Measurements from ENCODE around the gene EEA1.

Gene EEA1

DNA sequence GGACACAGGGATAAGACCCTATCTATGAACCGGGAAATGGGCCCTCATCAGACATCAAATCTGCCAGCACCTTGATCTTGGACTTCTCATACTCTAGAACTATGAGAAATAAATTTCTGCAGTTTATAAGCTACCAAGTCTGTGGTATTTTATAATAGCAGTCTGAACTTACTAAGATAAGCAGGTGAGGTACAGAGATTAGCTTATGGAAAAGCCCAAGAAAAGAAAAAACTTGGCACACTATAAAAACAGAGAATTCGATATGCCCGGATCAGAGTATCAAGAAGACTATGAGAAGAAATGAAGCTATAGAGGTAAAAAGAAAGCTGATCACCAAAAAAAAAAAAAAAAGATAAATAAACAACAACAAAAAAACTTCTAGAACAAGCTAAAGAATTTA is 52.6 kb downstream of the EEA1 start:
- DNase-seq (ENCODE audit: low spot score in 2 of 2) (no peak), ATAC-seq (no peak)
- no peaks in the 10 kb centered on the region for H3K9me3 Mint-ChIP-seq
- H3K27ac Mint-ChIP-seq: no peak overlapping the region
- peaks cover 17% of the 10 kb centered on the region for H3K4me1 Mint-ChIP-seq
- peaks cover 17% of the 10 kb centered on the region for H3K36me3 Mint-ChIP-seq
- H3K4me3 Mint-ChIP-seq: no peak overlapping the region

DNA sequence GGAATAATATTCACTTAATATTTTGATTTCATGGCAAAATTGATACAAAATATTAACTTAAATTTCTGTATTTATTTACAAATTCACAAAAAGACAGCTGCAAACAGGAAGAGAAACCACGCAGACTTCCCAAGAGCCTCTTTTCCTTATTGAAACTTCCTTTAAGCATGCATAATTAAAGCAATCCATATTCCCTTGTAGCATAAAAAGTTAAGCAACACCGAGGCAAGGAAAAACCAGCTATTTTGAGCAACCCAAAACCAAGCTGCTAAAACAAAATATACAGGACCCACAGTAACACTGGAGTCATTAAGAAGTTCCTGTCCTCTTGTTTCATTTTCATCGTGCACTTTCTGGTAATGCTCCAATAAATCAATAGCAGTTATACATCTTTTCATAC is 58.0 kb downstream of the EEA1 start:
- H3K9me3 Mint-ChIP-seq: no peaks in the 10 kb centered on the region
- H3K4me1 Mint-ChIP-seq: peaks cover 6% of the 10 kb centered on the region
- H3K4me3 Mint-ChIP-seq: no peak overlapping the region
- H3K27ac Mint-ChIP-seq: no peak overlapping the region
- no peak for ATAC-seq
- H3K36me3 Mint-ChIP-seq: no peaks in the 10 kb centered on the region
- no peak for DNase-seq (ENCODE audit: low spot score in 2 of 2)

DNA sequence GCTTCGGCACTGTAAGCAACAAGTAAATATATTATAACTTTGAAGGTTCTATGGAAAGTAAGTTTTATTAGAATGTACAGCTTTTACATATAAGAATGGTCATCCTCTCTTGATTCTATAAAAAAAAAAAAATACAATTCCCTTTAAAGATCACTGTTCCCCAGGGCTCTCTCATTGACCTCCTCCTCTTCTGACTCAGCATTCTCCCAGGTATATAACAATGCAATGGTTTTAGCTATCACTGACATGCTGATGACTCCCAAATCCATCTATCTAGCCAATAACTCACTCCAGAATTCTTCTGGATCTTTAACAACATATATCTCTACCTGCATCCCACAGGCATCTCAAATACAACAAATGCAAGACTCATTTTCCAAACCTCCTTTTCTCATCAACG is 62.7 kb downstream of the EEA1 start:
- DNase-seq (ENCODE audit: low spot score in 2 of 2) (no peak), ATAC-seq (no peak)
- H3K27ac Mint-ChIP-seq: no peak overlapping the region
- H3K36me3 Mint-ChIP-seq: no peaks in the 10 kb centered on the region
- no peaks in the 10 kb centered on the region for H3K4me1 Mint-ChIP-seq
- H3K4me3 Mint-ChIP-seq: no peak overlapping the region
- H3K9me3 Mint-ChIP-seq: no peaks in the 10 kb centered on the region

DNA sequence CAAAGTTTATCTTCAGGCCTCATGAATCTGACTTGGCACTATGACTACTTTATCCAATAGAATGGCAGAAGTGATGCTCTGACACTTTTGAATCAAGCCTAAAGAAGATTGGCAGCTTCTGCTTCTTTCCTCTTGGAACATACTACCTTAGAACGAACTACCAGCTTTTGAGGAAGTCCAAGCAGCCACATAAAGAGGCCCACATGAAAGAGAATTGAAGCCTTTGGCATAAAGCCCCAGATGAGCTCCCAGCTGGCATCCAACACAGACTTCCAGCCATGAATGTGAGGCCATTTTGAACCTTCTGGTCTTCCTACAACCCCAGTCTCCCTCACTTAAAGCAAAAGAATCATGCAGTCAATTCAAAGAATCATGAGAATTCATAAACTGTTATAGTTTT is 65.8 kb downstream of the EEA1 start:
- H3K36me3 Mint-ChIP-seq: peaks cover 6% of the 10 kb centered on the region
- H3K9me3 Mint-ChIP-seq: no peaks in the 10 kb centered on the region
- H3K27ac Mint-ChIP-seq: no peak overlapping the region
- DNase-seq (ENCODE audit: low spot score in 2 of 2) (no peak), ATAC-seq (no peak)
- no peak overlapping the region for H3K4me3 Mint-ChIP-seq
- H3K4me1 Mint-ChIP-seq: no peaks in the 10 kb centered on the region

DNA sequence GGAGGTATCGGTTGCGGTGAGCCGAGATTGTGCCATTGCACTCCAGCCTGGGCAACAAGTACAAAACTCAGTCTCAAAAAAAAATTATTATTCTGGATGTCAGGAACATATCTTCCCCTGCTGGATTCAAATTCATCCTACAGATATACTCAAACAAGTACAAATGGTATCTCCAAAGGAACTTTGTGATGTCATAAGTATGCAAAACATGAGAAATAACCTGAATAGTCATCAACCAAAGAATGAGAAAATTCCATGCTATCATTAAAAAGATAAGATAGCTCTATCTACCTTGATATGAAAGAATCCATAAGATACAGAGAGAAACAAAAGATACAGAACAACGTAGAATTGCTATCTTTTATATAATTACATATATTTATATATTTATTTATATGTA is 67.7 kb downstream of the EEA1 start:
- no peak for ATAC-seq
- H3K4me3 Mint-ChIP-seq: no peak overlapping the region
- H3K27ac Mint-ChIP-seq: no peak overlapping the region
- DNase-seq (ENCODE audit: low spot score in 2 of 2): no peak
- peaks cover 13% of the 10 kb centered on the region for H3K36me3 Mint-ChIP-seq
- no peaks in the 10 kb centered on the region for H3K4me1 Mint-ChIP-seq
- H3K9me3 Mint-ChIP-seq: no peaks in the 10 kb centered on the region

DNA sequence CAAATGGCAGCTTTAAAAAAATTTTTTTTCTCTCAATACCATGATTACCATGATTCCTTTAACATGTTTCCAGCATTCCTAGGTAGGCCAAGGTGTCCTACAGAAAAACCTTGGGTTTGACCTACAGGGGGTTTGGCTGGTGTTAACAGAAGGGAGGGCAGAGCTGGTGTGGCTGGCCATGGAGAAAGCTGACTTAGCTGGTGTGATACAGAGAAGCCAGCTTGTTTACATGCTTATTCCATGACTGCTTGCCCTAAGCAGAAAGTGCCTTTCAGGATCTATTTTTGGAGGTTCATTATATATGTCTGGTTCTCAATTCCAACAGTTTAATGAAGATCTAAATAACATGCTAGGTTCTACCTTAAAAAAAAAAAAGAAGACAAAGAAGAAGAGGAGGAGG is 68.6 kb downstream of the EEA1 start:
- H3K27ac Mint-ChIP-seq: no peak overlapping the region
- H3K4me1 Mint-ChIP-seq: no peaks in the 10 kb centered on the region
- no peak for ATAC-seq
- no peak for DNase-seq (ENCODE audit: low spot score in 2 of 2)
- H3K9me3 Mint-ChIP-seq: no peaks in the 10 kb centered on the region
- peaks cover 13% of the 10 kb centered on the region for H3K36me3 Mint-ChIP-seq
- H3K4me3 Mint-ChIP-seq: no peak overlapping the region

DNA sequence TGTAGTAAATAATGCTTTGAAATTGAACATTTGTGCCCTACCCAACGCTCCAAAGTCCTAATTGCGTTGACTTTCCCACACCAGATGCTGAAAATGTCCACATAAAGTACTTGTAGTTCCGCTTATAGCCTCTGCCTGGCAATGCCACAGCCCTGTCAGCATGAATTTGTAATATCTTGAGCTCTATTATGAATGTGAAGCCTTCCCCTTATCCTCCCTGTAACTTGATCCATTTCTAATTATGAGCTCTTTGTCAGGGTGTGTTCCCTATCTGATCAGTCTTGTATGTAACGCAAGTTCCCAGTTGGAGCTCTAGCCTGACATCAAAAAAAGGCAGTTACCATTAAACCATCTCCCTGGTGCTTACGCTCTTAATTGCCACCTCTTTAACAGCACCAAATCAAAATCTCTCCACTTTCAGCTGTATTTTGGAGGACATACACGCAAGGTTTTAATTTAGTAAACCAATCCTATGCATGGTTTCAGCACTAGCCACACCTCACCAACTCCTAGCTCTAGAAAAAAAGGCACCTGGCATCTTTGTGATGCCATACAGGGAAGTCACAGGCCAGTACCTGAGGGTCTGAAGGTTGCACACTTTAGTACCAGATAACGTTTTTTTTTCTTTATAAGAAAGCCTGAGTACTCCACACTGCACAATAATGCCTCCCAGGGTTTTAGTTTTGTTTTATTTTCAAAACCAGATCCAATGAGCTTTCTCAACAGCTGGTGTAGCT is 69.3 kb downstream of the EEA1 start:
- Mint-ChIP-seq H3K4me3 (no peak overlapping the region), H3K4me1 (no peaks in the 10 kb centered on the region), H3K36me3 (peaks cover 18% of the 10 kb centered on the region), H3K9me3 (no peaks in the 10 kb centered on the region), H3K27ac (no peak overlapping the region)
- DNase-seq (ENCODE audit: low spot score in 2 of 2): no peak
- no peak for ATAC-seq

DNA sequence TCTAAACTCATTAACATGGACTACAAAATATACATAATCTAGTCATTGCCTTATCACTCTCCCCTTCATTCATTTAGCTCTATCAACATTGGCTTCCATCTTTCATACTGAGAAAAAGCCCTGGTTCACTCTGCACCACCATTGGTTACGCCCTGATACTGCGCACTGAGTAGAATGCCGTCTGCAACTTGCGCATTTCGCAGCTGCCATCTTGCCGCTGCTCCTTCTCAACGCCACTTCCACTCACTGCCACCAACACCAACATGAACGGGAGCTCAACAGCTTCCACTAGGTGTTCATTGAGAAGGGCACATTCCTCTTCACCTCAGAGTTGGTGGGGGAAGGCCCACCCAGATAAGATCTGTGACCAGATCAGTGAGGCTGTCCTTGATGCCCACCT is 71.3 kb downstream of the EEA1 start:
- DNase-seq (ENCODE audit: low spot score in 2 of 2): no peak
- no peak overlapping the region for H3K27ac Mint-ChIP-seq
- no peak overlapping the region for H3K4me3 Mint-ChIP-seq
- peaks cover 29% of the 10 kb centered on the region for H3K36me3 Mint-ChIP-seq
- H3K9me3 Mint-ChIP-seq: no peaks in the 10 kb centered on the region
- no peaks in the 10 kb centered on the region for H3K4me1 Mint-ChIP-seq
- ATAC-seq: no peak

DNA sequence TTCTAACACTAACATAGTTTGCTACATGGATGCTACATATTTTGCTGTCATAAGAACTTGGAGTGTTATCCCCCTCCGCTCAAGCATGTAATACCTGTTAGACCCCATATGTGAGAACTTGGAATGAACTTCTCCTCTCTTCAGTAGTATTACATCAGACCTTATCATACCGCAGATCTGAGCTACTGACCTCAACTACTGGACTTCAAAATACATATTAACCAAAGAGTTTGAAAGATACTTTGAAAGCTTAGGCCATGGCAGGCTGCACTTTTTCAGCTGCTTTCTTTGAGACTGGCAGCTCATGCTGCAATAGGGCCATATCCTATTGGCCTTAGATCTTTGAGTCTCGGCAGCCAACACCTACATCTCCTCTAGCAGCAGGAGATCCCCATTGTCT is 74.8 kb downstream of the EEA1 start:
- no peak overlapping the region for H3K27ac Mint-ChIP-seq
- H3K4me3 Mint-ChIP-seq: no peak overlapping the region
- peaks cover 52% of the 10 kb centered on the region for H3K36me3 Mint-ChIP-seq

DNA sequence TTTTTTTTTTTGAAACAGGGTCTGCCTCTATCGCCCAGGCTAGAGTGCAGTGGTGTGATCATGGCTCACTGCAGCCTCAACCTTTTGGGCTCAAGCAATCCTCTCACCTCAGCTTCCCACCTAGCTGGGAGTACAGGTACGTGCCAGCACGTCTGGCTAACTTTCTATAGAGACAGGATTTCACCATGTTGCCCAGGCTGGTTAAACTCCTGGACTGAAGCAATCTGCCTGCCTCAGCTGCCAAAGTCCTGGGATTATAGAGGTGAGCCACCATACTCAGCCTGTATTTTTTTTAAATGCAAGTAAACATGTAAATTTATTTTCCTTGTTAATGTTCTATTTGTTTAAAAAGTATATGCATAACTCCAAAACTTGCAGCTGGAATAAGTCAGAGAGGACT is 80.4 kb downstream of the EEA1 start:
- DNase-seq (ENCODE audit: low spot score in 2 of 2) (no peak), ATAC-seq (no peak)
- no peaks in the 10 kb centered on the region for H3K9me3 Mint-ChIP-seq
- no peak overlapping the region for H3K4me3 Mint-ChIP-seq
- H3K27ac Mint-ChIP-seq: no peak overlapping the region
- H3K36me3 Mint-ChIP-seq: peaks cover 41% of the 10 kb centered on the region
- no peaks in the 10 kb centered on the region for H3K4me1 Mint-ChIP-seq

More for the DNA sequence above, 74.8 kb downstream of the EEA1 start:
- ATAC-seq: no peak
- H3K9me3 Mint-ChIP-seq: no peaks in the 10 kb centered on the region
- no peak for DNase-seq (ENCODE audit: low spot score in 2 of 2)
- H3K4me1 Mint-ChIP-seq: no peaks in the 10 kb centered on the region

DNA sequence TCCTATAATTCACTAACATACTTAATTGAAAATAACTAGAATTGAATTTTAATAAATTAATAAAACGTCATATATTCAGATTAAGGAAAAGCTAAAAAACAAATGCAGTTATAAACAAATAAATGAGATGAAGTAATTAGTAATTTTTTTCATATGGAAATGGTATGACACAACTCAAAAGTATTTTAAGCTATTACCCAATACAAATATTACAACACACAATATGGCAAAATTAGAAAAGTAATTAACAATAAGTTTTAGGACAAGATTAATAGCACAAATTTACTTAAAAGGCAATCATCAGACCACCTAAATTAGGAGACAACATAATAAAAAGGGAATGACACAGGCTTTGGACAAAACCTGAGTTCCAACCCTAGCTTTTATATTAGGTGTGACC is 81.7 kb downstream of the EEA1 start:
- Mint-ChIP-seq H3K9me3 (no peaks in the 10 kb centered on the region), H3K4me3 (no peak overlapping the region), H3K36me3 (peaks cover 36% of the 10 kb centered on the region), H3K27ac (no peak overlapping the region), H3K4me1 (no peaks in the 10 kb centered on the region)
- DNase-seq (ENCODE audit: low spot score in 2 of 2): no peak
- no peak for ATAC-seq

DNA sequence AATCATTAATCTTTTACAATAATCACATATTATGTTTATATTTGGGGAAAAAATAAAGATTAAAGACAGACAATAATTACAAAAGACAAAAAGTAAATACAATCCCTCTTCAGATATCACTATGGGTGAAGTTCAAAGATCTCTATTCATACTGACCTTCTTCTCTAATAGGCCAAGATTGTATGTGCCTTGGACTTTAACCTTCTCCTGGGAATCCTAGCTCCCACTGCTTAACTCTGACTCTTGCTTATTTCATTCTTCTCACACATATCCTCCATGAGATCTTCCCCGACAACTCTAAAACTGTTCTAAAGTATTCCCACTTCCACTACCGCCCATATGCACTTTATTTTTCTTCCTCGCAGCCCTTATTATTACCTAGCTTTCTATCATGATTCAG is 83.8 kb downstream of the EEA1 start:
- Mint-ChIP-seq H3K27ac (no peak overlapping the region), H3K9me3 (no peaks in the 10 kb centered on the region), H3K36me3 (peaks cover 28% of the 10 kb centered on the region), H3K4me1 (no peaks in the 10 kb centered on the region), H3K4me3 (no peak overlapping the region)
- ATAC-seq: no peak
- DNase-seq (ENCODE audit: low spot score in 2 of 2): no peak

DNA sequence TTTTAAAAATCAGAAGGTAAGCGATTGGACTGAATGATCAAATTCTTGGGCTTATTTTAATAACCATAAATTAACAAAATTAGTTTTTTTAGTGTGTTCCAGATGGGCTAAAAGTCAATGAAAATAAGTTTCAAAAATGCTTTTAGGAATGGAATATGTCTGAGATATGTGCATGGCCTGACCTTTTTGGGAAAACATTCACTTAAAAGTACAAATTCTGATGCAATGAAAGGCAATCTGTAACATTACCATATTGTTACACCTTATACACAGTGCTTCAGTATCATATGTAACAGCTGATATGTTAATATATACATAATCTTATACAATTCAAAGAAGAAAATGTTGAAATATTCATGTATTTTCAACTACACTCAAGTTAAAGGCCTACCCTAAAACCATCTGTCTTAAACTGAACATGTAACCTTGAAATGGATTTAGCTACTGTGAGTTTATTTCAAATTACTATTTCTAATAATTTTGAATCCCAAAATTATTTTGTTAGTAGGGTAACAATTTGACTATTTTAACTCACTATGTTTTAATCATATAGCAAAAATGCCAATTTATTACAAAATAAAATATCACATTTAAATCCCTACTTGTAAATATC is 84.8 kb downstream of the EEA1 start:
- H3K4me3 Mint-ChIP-seq: no peak overlapping the region
- DNase-seq (ENCODE audit: low spot score in 2 of 2) (no peak), ATAC-seq (no peak)
- no peaks in the 10 kb centered on the region for H3K4me1 Mint-ChIP-seq
- no peaks in the 10 kb centered on the region for H3K9me3 Mint-ChIP-seq
- H3K36me3 Mint-ChIP-seq: peaks cover 20% of the 10 kb centered on the region
- H3K27ac Mint-ChIP-seq: no peak overlapping the region

DNA sequence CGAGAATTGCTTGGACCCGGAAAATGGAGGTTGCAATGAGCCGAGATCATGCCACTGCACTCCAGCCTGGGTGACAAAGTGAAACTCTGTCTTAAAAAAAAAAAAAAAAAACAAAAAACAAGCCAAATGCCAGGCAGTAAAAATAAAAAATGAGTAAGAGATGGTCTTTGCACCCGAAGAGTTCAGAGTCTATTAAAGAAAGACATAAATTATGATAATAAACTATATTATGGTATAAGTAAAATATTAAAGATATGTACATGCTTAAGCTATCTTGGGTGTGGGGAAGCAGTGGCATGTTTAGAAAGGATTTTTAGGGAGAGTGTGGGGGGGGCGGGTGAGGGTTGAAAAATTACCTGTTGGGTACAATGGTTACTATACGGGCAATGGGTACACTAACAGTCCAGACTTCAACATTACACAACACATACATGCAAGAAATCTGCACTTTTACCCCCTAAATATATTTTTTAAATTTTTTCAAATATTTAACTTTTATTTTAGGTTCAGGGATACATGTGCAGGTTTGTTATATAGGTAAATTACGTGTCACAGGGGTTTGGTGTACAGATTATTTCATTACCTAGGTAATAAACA is 99.3 kb downstream of the EEA1 start:
- Mint-ChIP-seq H3K36me3 (peaks cover 45% of the 10 kb centered on the region), H3K9me3 (no peaks in the 10 kb centered on the region), H3K27ac (no peak overlapping the region), H3K4me1 (no peaks in the 10 kb centered on the region), H3K4me3 (no peak overlapping the region)
- ATAC-seq: no peak
- no peak for DNase-seq (ENCODE audit: low spot score in 2 of 2)

DNA sequence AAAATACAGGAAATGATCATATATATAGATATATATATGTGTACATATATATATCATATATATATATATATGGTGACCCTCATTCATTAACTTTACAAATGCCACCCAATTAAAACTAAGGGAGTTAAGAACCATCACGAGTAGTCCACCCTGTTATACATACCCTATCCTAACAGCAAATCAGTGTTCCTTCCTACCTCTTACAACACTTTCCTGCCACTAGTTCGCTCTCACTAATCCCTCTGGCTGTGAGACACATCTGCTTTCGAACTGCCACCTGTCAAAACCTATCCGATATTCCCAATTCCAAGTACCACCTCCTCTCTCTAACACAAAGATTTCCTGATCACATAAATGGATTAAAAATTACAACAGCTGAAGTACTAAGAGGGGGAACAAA is 100.5 kb downstream of the EEA1 start:
- no peaks in the 10 kb centered on the region for H3K4me1 Mint-ChIP-seq
- H3K9me3 Mint-ChIP-seq: no peaks in the 10 kb centered on the region
- peaks cover 45% of the 10 kb centered on the region for H3K36me3 Mint-ChIP-seq
- no peak overlapping the region for H3K27ac Mint-ChIP-seq
- no peak overlapping the region for H3K4me3 Mint-ChIP-seq
- DNase-seq (ENCODE audit: low spot score in 2 of 2) (no peak), ATAC-seq (no peak)

DNA sequence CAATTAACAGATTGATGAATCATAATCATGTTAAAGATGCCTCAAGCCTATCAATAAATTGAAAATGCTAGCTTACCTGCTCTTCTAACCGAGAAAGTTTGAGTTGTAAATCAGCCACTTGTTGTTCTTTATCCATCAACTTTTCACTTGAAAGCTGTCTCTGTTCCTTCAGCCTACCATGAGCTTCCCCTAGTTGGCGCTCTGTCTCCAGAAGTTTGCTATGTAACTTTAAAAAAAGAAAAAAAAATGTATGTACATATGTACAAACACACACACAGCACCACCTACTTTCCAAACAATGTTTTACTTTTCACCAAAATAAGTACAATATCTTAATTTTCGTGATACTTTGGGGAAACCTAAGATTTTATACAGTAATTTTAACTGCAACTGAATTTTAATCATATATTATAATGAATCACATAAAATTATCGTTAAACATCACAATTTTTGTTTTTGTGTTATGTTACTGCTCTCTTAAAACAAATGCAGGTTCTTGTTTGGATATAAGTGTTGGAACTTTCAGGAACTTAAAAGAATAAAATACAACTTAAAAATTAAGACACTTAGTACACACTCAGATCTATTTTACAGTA is 101.2 kb downstream of the EEA1 start:
- Mint-ChIP-seq H3K4me3 (no peak overlapping the region), H3K36me3 (peaks cover 45% of the 10 kb centered on the region), H3K4me1 (no peaks in the 10 kb centered on the region), H3K27ac (no peak overlapping the region), H3K9me3 (no peaks in the 10 kb centered on the region)
- DNase-seq (ENCODE audit: low spot score in 2 of 2) (no peak), ATAC-seq (no peak)
